ENCODE results near the gene EXOC3L1.
A peak's percentile ranks its signal among the peaks of the same experiment; 100 is the strongest.

Gene EXOC3L1

DNA sequence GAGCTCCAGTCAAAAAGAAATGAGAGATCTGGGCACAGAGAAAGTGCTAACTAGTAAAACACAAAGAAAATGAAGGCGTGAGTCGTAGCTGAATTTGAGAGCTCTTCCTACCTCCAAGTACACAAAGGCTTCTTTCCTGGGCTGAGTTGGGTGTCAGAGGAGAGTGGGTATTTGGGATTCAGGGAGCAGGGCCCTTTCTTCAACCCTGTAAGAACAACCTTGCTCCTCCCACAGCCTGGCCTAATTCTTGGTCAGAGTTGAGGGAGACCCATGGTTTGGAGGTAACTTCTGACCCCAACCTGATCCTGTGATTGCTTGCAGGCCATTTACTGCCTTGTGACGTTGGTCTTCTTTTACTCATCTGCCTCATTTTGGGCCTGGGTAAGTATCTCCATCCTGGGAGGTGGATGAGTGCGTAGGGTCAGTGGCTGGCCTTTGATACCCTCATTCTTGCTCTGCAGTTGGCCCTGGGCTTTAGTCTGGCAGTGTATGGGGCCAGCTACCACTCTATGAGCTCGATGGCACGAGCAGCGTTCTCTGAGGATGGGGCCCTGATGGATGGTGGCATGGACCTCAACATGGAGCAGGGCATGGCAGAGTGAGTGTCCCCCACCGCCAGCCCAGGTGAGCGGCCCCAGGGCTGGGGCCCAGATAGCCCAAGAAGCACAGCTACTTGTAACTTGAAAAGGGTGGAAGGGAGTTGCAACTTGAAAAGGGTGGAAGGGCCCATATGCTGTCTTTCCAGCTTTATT lies 38.3 kb upstream of the EXOC3L1 start:
- peaks cover 39% of the 10 kb centered on the region for H3K4me1 Mint-ChIP-seq (ENCODE audit: low read depth)
- no peaks in the 10 kb centered on the region for H3K9me3 Mint-ChIP-seq
- no peak for DNase-seq (ENCODE audit: low spot score)
- H3K36me3 Mint-ChIP-seq (ENCODE audit: low read depth), result peaks cover 30% of the 10 kb centered on the region
- peak overlapping the region; percentile 99 for H3K4me3 Mint-ChIP-seq
- H3K27ac Mint-ChIP-seq, result peak overlapping the region; percentile 98
- H3K27me3 Mint-ChIP-seq (ENCODE audit: low read depth), result no peaks in the 10 kb centered on the region

DNA sequence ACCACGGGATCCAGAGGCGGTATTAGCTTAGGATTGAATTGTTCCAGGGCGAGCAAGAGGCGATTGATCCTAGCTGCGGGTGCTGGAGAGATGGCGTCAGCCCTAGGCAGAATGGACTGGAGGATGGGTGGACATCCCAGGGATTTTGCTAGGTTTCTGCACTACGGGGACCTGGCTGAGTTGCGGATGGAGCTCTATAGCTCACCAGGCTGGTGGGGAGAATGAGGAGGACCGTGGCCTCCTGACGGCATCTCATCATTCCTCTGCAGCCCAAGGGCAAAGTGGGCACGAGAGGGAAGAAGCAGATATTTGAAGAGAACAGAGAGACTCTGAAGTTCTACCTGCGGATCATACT lies 37.6 kb upstream of the EXOC3L1 start:
- Mint-ChIP-seq H3K4me1 (ENCODE audit: low read depth) (peaks cover 42% of the 10 kb centered on the region), H3K36me3 (ENCODE audit: low read depth) (peaks cover 28% of the 10 kb centered on the region), H3K27me3 (ENCODE audit: low read depth) (no peaks in the 10 kb centered on the region), H3K27ac (peak overlapping the region; percentile 98), H3K9me3 (no peaks in the 10 kb centered on the region), H3K4me3 (peak overlapping the region; percentile 99)
- DNase-seq (ENCODE audit: low spot score), result no peak

DNA sequence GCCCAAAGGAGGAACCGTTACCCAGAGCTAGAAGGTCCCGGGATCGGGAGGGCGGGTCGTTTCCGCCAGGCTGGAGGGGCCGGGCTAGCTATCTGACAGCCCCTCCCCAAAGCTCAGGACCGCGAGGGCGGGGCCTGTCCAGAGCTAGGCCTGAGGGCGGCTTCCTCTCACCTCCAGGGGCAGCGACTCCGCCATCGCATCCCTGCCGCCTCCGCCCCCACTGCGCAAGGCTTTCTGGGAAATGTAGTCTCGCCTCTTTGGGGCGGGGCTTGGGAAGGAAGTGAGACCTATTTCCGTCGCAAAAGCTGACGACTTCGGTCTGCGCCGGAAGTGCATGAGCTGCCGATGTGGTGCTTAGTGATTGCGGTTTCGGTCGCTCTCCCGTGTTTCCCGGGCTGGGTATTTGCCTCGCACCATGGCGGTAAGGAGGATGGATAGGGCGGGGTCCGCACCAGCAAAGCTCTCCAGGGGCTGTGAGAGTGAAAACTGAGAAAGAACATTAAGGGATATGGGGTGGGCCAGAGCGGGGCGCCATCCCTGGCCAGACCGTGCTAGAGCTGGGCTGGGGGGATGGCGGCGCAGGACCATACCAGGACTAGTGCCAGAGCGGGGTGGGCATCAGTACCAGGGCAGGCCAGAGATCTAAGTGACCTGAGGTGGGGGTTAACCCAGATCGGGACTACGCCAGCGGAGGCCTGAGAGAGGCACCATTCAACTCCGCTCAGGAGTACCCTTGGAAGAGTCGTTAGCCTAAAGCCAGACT lies 37.0 kb upstream of the EXOC3L1 start, which contains the start of gene TMEM208:
TMEM208 (plus strand) TSS at position 327 of the 763 bp plus-strand sequence; CDS start at position 416, 89 bp downstream.
- H3K36me3 Mint-ChIP-seq (ENCODE audit: low read depth), result peaks cover 28% of the 10 kb centered on the region
- DNase-seq (ENCODE audit: low spot score), result peak; percentile 99
- no peaks in the 10 kb centered on the region for H3K9me3 Mint-ChIP-seq
- peak within 1 kb of the TSS; percentile 98 for H3K27ac Mint-ChIP-seq
- H3K27me3 Mint-ChIP-seq (ENCODE audit: low read depth), result no peaks in the 10 kb centered on the region
- peak within 1 kb of the TSS; percentile 99 for H3K4me3 Mint-ChIP-seq
- H3K4me1 Mint-ChIP-seq (ENCODE audit: low read depth), result peaks cover 42% of the 10 kb centered on the region

DNA sequence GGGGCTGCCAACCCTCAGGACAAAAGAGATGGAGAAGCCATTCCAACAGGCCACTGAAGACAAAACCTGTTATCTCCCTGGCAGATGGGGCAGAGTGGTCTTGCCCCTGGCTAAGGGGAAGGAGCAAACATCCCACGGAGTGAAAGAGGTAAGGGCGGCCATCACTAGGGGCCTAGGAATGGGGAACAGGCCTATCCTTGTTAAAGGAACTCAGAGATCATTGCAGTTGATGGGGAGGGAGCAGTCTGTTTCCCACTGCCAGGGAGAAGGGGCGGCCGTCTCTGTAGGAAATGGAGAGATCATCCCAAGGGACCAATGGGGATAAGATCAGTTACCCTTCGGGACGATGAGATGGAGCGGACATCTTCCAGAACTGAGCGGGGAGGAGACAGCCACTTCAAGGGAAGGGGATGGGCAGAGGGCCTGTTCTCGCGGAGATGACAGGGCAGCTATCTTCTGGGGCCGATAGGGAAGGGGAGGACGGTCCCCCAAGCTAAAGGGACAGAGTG lies 36.4 kb upstream of the EXOC3L1 start:
- Mint-ChIP-seq H3K27ac (peak overlapping the region; percentile 98), H3K4me3 (peak overlapping the region; percentile 99), H3K27me3 (ENCODE audit: low read depth) (no peaks in the 10 kb centered on the region), H3K9me3 (no peaks in the 10 kb centered on the region), H3K4me1 (ENCODE audit: low read depth) (peaks cover 42% of the 10 kb centered on the region), H3K36me3 (ENCODE audit: low read depth) (peaks cover 23% of the 10 kb centered on the region)
- DNase-seq (ENCODE audit: low spot score), result no peak

DNA sequence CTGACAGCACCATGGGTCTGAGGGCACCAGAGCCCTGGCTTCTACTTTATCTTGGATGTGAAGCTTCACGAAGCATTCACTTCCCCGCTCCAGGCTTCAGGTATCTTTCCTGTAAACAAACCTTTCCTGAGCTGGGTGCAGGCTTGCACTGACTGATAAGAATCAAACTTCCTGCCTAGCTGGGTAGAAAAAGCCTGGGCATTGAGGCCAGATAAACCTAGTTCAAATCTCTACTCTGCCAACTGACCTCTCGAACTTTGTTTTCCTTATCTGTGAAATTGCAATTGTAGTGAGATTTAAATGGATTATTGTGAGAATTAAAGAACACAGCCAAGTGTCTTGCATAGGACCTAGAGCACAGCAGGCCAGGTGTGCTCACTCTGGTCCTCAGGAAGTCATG lies 34.1 kb upstream of the EXOC3L1 start:
- H3K4me1 Mint-ChIP-seq (ENCODE audit: low read depth), result peaks cover 42% of the 10 kb centered on the region
- peak overlapping the region; percentile 19 for H3K27ac Mint-ChIP-seq
- H3K36me3 Mint-ChIP-seq (ENCODE audit: low read depth), result peaks cover 12% of the 10 kb centered on the region
- H3K27me3 Mint-ChIP-seq (ENCODE audit: low read depth), result no peaks in the 10 kb centered on the region
- H3K9me3 Mint-ChIP-seq, result no peaks in the 10 kb centered on the region
- no peak for DNase-seq (ENCODE audit: low spot score)
- peak overlapping the region; percentile 22 for H3K4me3 Mint-ChIP-seq

DNA sequence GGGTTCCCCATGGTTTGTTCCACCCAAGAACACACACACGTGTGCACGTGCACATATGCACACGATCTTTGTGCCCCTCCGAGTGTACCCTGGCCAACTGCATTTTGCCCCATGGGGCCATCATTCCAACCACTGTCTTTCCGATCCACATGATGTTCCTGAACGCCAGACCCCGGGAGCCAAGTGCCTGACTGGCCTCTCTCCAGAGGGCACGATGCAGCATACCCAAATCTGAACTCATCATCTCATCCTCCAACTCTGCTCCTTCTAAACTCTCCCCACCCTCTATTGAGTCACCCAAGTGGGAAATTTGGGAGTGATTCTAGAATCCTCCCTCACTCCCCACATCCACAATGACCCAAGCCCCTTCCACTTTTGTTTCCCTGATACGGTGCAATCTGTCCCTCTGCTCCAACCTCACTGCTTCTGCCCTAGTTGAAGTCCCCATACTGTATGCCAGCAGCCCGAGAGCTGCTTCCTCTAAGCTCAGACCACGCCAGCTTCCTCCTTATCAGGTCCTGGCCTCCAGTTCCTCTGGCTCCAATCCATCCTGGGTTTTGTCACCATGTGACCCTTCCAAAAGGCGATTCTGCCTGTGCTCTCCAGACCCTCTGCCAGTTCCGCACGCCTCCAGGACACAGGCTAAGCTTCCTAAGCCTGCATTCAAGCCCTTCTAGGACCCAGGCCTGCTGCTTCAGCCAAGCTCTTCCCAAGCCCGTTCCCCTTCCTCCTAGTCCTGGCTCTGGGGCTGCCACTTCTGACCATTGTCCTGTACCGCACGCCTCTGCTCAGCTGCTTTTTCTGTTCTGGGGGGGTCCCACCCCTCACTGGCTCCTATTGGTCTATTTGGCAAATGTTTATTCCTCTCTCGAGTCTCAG lies 26.9 kb upstream of the EXOC3L1 start:
- Mint-ChIP-seq H3K27ac (no peak overlapping the region), H3K9me3 (no peaks in the 10 kb centered on the region), H3K4me3 (no peak overlapping the region), H3K4me1 (ENCODE audit: low read depth) (no peaks in the 10 kb centered on the region), H3K36me3 (ENCODE audit: low read depth) (no peaks in the 10 kb centered on the region), H3K27me3 (ENCODE audit: low read depth) (no peaks in the 10 kb centered on the region)
- no peak for DNase-seq (ENCODE audit: low spot score)

DNA sequence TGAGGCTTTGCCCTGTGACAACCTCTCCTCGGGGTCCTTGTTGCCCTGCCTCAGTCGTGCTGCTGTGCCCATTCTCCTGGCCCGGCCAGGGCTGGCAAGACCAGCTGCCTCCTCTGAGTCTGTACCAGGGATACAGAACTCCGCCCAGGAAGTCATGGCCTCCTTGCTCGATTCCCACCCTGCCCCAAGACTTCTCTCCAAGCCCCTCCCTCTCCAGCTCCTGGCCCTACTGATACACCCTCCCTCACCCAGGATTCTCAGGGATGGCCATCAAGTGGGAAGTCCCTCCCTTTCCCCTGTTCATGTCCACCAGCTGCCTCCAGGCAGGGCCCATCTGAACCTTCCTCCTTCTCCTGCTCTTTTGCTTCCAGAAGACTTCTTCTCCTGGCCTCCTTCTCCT lies 25.8 kb upstream of the EXOC3L1 start:
- Mint-ChIP-seq H3K27me3 (ENCODE audit: low read depth) (no peaks in the 10 kb centered on the region), H3K4me3 (no peak overlapping the region), H3K36me3 (ENCODE audit: low read depth) (no peaks in the 10 kb centered on the region), H3K4me1 (ENCODE audit: low read depth) (no peaks in the 10 kb centered on the region), H3K9me3 (no peaks in the 10 kb centered on the region), H3K27ac (no peak overlapping the region)
- no peak for DNase-seq (ENCODE audit: low spot score)

DNA sequence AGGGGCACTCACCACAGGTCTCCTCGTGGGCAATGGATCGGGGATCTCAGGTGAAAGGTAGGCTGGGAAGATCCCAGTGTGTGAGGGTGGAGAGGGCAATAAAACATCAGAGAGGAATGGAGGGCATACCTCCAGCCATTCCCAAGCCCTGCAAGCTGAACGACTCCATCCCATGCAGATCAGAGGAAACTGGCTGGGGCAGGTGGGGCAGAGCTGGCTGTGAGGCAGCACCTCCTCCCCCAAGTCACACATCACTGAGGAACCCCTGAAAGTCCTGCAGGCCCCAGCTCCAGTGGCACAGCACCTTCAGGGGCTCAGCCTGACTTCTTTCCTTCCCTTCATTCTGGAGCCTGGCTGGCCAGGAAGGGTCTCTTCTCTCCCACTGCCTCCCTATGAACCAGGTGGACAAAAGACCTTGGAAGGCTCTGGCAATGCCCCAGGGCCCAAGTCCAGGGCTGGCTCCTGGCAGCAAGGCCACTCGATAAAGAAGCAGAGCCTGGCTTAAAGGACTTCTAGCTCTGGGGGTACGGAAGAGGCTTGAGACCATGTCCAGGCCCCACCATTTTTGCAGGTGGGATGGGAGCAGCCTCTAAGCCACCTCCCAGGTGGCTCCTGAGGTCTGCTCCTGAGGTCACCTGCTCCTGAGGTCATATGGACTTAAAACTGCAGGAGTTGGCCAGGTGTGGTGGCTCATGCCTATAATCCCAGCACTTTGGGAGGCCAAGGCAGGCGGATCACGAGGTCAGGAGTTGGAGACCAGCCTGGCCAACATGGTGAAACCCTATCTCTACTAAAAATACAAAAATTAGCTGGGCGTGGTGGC lies 23.5 kb upstream of the EXOC3L1 start:
- Mint-ChIP-seq H3K36me3 (ENCODE audit: low read depth) (no peaks in the 10 kb centered on the region), H3K27me3 (ENCODE audit: low read depth) (no peaks in the 10 kb centered on the region), H3K4me1 (ENCODE audit: low read depth) (no peaks in the 10 kb centered on the region), H3K27ac (no peak overlapping the region), H3K9me3 (no peaks in the 10 kb centered on the region), H3K4me3 (no peak overlapping the region)
- no peak for DNase-seq (ENCODE audit: low spot score)

DNA sequence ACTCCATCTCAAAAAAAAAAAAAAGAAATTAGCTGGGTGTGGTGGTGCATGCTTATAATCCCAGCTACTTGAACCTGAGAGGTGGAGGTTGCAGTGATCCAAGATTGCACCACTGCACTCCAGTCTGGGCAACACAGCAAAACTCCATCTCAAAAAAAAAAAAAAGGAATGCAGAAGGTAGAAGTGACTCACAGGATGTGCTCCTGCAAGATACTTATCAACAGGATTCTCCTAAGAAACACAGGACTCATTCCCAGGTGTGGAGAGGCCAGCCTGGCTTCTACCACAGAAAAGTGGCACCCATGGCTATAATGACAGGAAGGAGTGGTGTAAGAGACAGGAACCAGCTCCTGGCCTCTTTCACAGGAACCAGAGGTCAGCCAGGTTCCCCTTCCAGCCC lies 22.8 kb upstream of the EXOC3L1 start:
- no peak overlapping the region for H3K4me3 Mint-ChIP-seq
- H3K9me3 Mint-ChIP-seq, result no peaks in the 10 kb centered on the region
- no peaks in the 10 kb centered on the region for H3K36me3 Mint-ChIP-seq (ENCODE audit: low read depth)
- no peaks in the 10 kb centered on the region for H3K27me3 Mint-ChIP-seq (ENCODE audit: low read depth)
- H3K27ac Mint-ChIP-seq, result no peak overlapping the region
- DNase-seq (ENCODE audit: low spot score), result no peak
- H3K4me1 Mint-ChIP-seq (ENCODE audit: low read depth), result no peaks in the 10 kb centered on the region

DNA sequence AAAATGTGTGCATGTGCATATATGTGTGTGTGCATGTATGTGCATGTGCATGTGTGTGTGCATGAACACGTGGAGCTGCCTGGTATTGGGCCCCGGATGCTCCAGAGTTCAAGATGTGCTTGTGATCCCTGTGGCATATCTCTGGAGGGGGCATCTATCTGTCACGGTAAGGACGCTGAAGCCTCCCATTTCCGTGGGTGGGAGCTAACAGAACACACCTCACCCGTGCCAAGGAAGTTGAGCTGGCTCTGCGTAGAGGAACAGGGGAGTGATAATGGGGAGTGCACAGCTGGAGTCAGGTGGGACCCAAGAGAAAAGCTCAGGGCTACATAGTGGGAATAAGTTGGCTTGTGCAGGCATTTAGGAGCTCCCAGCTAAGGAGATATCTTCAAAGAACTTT lies 21.7 kb upstream of the EXOC3L1 start:
- H3K9me3 Mint-ChIP-seq, result no peaks in the 10 kb centered on the region
- H3K27me3 Mint-ChIP-seq (ENCODE audit: low read depth), result no peaks in the 10 kb centered on the region
- H3K36me3 Mint-ChIP-seq (ENCODE audit: low read depth), result no peaks in the 10 kb centered on the region
- DNase-seq (ENCODE audit: low spot score), result no peak
- no peak overlapping the region for H3K4me3 Mint-ChIP-seq
- H3K27ac Mint-ChIP-seq, result no peak overlapping the region
- no peaks in the 10 kb centered on the region for H3K4me1 Mint-ChIP-seq (ENCODE audit: low read depth)

DNA sequence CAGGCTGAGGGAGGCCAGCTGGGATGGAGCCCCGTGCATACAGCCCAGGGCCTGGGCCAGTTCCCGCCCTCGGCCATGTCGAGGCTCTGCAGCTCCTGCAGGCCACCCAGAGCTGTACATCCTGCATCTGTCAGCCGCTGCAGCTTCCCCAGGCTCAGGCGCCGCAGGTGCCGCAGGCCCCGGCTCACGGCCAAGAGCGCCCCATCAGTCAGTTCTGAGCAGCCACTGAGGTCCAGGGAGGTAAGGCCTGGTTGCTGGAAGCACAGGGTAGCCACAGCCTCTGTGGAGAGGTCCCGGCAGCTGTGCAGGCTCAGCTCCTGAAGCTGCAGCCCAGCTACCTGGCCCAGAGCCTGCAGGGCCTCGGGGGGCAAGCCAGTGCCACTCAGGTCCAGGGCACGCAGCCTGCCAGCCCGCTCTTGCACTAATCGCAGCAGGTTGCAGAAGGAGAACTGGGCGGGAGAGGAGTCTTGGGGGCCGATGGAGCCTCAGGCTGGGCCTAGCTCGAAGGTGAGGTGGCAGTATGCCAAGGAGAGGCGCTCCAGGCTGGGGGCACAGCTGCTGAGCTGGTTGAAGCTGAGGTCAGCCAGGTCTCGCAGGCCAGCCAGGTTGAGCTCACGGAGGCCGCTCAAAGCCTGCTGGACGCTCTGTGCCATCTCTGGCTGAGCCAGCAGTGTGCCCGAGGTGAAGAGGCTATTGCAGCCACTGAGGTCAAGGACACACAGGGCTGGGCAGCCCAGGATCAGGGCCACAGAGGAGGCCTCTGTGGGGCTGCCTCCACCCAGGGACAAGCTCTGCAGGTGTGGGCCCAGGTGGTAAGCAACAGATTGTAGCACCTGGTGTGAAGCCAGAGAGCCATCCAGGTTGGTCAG lies 20.4 kb upstream of the EXOC3L1 start:
- Mint-ChIP-seq H3K4me1 (ENCODE audit: low read depth) (no peaks in the 10 kb centered on the region), H3K9me3 (no peaks in the 10 kb centered on the region), H3K36me3 (ENCODE audit: low read depth) (no peaks in the 10 kb centered on the region), H3K27ac (no peak overlapping the region), H3K4me3 (no peak overlapping the region), H3K27me3 (ENCODE audit: low read depth) (no peaks in the 10 kb centered on the region)
- no peak for DNase-seq (ENCODE audit: low spot score)

DNA sequence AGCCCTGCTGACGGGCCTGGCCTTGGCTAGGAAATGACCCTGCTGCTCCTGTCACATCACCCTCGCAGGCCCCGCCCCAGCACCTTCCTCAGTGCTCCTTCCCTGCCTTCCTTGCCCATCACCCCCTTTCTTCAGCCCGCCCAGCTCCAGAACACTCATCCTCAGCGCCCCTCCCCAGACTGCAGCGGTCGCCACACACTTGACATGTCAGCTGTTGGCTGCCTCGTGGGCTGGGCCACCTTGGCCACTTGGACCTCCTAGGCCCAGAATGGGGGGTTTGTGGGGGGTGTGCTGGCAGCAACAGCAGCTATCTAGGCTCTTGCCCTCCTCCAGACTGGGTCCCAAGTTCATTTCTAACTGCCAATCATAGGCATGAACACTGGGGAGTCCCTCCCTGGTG lies 19.6 kb upstream of the EXOC3L1 start:
- Mint-ChIP-seq H3K27ac (peak overlapping the region; percentile 41), H3K36me3 (ENCODE audit: low read depth) (no peaks in the 10 kb centered on the region), H3K4me3 (no peak overlapping the region), H3K9me3 (no peaks in the 10 kb centered on the region), H3K4me1 (ENCODE audit: low read depth) (no peaks in the 10 kb centered on the region), H3K27me3 (ENCODE audit: low read depth) (no peaks in the 10 kb centered on the region)
- no peak for DNase-seq (ENCODE audit: low spot score)

Data from T-helper 2 cell treated with Interferon-gamma antibody and Interleukin-4, amounts not matched to agents 5 μg/mL and 100 μg/mL, for 36 hours (primary cell).